HS-27A (cell line): Measurements from ENCODE around the gene HMGN3.

ENCODE experiments used
- DNase-seq: peaks from one replicate; pipeline ENCODE4 v3.0.0-alpha.2; 2012; ENCODE audit warnings: low read depth, missing footprints

Gene HMGN3

DNA sequence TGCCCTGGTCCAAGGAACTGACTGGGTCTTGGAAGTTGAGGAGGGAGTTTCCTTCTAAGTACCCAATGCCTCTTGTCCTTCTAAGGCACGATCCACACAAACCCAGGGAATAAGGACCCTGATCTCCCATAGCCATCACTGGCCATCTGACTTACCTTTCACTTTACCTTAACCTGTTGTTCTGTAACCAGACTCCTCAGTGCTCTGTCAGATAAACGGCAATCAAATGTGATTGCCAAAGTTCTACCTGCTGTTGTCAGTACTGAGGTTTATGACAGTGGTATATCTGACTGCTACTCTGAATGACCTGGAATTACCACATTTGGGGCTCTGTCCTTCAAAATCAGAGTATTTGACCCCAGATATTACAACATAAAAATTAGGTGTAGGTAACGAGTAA is 49.8 kb downstream of the HMGN3 start:
- DNase-seq = no peak

DNA sequence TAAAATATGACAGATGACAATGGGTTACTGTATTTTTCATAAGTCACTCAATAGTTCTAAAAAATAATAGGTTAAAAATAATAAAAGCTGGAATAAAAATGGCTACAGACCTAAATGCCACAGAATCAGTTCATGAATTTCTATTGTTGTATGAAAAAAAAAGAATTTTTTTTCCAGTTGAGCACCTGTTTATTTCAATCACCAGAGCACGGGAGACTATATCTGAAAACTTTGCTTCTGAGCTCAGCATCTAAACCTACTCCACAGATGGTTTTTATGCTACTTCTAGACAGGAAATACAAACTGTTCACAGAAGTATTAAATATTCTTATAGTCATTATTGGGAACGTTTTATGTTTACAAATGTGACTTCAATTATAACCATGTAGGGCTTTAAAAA is 50.4 kb downstream of the HMGN3 start:
- no peak for DNase-seq

DNA sequence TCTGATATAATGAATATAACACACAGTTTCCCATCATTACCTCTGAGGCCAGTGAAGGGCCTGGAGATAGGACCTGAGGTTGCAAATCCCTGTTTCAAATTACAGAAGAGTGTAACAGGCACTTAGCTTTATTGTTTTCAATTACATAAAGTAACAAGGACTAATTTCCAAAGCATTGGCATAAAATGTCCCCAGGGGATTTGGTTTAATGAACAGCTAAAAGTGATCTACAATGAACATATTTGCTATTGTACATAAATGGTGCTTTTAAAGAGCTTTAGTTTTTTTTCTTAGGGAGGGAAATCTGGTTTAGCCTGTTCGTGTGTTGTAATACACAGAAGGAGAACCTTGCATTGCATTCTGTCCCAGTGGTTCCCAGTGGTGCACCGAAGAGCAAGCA is 54.4 kb downstream of the HMGN3 start:
- no peak for DNase-seq

DNA sequence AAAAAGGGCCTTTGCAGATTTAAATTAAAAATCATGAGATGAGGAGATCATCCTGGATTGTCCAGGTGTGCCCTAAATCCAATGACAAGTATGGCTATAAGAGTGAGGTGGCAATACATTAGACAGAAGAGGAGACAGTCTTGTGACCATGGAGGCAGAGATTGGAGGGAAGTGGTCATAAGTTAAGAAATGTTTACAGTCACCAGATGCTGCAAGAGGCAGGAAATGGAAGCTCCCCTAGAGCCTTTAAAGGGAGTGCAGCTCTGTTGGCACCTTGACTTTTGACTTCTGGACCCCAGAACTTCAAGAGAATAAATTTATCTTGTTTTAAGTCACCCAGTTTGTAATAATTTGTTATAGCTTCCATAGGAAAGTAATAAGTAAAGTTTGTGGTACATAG is 61.1 kb downstream of the HMGN3 start:
- no peak for DNase-seq

DNA sequence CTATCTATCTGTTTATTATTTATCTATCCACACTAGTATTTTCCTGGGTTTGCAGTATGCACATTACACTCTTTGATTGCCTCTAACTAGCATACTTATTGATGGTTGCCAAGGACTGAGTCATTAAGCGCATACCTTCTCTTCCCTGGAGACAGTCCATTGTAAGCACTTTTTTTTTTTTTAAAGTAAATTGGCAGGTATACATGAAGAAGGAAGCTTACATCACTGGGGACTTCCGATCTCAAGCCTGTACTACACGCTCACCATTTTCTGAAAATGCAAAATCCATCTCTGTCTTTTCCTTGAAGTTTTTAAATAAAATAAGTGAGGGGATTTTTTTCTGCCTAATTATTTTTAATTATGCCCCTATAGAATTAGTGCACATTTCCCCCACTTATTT is 63.5 kb downstream of the HMGN3 start:
- DNase-seq = no peak

DNA sequence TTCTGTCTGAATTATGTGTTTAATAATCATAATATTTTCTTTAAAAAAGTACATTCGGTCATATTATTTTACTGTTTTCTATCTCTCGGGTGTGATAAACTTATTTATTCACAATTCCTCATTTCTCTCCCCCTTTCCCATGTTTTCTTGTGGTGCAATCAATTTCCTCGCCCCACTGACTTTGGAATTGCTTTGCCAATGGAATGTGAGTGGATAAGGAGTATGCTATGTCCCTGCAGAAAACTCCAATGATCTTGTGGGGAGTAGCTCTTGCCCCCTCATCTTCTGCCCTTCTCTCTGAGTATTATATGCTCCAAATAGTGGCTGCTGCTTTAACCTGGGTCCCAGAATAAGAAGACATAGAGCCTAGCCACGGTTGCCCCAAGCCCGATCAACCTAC is 64.1 kb downstream of the HMGN3 start:
- no peak for DNase-seq

DNA sequence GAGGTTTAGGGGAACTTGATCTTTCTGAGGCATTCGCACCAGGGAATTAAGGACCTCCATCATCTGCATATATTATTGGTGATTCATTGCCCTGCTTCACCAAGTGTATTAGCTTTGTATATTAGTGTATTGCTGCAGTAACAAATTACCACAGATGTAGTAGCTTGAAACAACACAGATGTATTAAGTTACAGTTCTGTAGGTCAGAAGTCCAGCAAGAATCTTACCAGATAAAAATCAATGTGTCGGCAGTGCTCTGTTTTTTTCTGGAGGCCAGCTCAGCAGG is 65.8 kb downstream of the HMGN3 start:
- no peak for DNase-seq

DNA sequence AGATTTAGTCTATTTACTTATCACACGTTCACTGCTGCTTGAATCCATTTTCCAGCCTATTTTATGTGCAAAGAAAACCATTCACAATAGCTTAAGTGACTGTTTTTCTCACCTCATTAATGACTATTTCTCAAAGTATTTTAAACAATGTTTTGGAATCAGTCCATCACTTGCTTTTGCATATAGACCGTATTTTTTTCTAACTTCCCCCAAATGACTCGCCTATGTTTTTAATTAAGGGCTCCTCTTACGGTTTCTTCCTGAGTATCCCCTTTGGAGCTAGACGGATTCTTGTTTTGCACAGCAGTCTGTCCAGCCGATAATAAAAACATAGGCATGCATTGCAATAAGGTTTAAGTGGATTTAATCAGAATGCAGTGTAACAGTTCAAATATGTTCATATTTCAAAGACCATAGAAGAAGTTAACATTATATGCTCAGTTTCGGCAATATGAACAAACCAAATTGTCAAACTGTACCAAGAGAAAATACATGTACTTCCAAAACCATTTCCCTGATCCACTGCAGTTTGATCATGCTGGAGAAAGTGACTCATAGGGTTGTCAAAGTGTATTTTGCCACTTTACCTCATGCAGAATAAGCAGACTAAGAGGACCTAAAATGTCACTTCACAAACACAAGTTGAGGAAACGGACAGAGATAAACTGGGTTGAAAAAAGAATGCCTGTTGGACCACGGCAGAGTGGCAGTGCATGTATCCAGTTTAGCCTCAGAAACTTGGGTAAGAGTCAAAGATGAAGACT is 66.4 kb downstream of the HMGN3 start:
- no peak for DNase-seq

DNA sequence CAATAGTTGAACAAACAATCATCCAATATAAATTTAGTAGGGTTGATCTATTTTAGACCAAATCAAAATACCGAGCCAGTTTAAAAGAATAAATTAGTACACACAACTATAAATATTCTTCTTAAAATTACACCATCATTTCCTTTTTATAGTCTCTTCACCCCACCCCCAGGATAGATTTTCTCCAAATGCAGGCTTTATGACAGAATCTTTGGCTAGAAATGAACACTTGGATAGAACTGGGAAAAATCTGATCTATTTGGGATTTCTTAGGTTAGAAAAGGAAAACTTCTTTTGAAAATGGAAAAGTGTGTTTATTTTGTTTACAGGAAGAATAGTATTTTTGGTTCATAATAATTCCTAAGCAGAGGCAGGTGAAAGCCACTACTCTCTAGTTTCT is 74.6 kb downstream of the HMGN3 start:
- DNase-seq = no peak

DNA sequence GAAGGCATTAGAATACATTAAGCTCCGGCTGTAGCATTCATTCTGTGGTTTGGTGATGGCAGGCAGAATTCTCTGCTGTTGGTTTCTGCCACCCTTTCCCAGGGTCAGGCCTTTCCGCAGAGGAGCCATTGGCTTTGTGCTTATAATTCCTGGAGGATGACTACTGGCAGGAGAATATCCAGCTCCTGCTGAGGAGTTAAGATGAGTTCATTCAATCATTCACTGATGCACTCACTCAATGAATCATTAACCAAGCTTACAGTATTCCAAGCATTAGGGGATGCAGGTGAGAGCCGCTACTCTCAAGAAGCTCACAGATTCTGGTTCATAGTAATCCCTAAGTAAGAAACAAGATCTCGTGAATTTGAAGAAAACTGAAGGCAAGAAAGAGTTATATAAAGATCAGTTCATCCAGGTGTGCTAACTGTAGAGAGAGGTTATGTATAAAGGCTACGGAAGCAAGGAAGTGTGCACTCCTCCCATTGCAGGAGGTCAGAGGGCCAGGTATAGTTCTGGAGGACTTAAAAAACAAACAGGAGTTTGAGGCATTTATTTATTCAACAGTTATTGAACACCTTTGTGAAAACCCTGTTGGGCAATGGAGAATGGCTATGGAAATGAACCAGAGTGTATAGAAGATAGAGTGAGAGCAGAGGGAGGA is 75.5 kb downstream of the HMGN3 start:
- no peak for DNase-seq

DNA sequence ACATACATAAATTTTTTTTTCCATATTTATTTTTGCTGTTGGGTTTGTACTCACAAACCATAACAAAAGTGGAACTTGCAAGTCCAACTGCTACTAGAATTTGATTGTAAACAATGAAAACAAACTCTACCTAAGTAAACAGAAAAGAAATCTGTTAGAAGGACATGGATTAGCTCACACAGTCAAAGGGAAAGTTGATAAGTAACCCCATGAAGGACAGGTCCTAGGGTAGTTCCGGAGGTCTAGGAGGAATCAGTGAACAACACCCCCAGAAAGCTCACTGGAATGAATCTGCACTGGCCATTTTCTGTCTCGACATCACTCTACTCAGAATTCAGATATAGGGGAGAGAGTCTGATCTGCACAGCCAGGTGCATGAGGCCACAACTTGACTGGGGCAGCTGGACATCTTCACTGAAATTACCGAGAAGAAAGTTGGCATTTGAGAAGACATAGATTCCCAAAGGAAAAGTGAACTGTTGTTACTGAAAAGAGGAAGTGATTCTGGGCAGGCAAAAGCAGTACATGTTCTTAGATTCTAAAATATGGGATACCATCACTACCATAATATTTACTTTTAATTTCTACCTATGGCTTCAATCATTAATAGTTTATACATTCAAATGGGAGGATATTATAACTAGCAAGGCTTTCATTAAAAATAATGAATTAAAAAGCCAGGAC is 76.4 kb downstream of the HMGN3 start:
- DNase-seq = no peak

DNA sequence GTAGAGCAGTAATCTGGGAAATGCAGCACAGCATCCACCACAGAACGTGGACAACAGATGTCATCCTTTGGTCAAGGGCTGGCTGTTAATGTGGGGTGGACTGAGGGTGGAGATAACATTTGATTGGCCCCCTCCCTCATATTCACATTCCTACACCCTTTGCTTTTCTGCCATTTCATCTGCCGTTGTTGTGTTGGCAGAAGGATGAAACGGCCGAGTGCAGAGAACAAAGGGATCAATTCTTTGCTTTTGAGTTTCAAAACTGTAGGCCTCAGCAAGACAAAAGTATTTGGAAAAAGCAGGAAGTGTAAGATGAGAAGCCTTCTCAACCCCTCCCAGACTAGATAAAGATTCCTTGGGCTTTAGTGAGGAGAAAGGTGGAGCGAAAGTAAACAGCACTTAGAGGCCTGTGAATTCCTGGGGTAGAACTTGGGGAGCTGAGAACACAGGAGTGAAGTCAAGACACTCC is 82.2 kb downstream of the HMGN3 start:
- DNase-seq = no peak
